GM18526 (cell line): ENCODE results near the gene TTI1.

Experiments used
- POLR2A ChIP-seq: IDR thresholded peaks from 3 replicates; pipeline ENCODE4 v1.6.1; 2011; ENCODE audit not compliant: insufficient read length; ENCODE audit errors: extremely low read depth

Gene TTI1

DNA sequence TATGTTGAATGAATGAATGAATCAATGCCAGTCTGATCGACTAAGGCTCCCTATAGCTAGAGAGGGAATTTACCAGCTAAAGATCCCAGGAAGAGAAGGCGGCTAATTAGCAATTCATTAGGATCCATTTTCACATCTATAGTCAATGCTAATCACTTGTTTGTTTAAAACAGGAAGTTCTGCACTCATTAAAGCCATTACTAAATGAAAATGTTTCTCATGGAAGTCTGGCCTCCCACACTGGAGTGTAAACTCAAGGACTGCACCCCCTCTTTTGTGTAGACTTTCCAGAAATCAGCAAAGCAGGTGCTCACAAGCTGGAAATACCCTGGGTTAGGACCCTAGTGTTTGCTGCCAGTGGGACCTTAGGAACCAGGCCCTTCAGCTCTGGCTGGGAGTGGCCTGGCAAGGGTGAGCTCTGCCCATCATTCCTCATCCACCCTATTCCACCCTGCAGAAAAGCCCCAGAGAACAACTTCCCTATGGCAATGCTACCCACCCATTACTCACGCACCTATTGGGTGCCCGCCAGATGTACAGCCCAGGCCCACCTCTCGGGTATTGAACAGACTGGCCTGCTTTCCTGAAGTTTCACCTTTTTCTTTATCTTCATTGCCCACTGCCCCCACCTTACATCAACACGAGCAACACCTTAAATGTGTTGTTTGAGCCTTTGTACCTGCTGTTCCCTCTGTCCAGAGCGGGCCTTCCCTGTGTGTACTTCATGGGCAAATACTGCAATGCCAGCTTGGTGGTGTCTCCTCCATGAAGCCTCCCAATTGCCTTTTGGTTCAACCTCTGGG, 60.8 kb downstream of the TTI1 start:
- TF ChIP-seq POLR2A: no peak

DNA sequence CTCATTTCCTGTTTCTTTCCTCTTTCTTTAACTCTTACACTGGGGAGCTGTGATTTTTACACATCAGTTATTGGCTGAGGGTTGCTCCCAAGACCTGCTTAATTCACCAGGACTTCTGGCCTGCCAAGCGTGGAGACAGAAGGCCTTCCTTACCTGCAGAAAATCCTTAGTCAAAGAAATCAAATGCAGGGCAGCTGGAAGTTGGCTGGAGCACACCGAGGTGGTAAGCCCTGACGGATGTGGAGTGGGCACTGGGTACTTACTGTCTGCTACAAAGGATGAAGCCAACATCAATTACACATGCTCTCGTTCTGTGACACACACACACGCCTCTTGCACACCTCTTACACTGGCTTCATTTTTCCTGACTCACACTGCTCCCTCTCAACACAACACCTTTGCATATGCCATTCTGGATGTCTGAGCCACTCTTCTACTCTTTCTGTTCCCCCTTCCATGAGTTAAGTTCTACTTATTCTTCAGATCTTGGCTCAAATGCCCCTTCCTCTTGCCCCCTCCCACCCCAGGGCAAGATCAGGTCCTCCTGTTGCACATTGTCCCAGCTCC, 61.6 kb downstream of the TTI1 start:
- no peak for TF ChIP-seq POLR2A

DNA sequence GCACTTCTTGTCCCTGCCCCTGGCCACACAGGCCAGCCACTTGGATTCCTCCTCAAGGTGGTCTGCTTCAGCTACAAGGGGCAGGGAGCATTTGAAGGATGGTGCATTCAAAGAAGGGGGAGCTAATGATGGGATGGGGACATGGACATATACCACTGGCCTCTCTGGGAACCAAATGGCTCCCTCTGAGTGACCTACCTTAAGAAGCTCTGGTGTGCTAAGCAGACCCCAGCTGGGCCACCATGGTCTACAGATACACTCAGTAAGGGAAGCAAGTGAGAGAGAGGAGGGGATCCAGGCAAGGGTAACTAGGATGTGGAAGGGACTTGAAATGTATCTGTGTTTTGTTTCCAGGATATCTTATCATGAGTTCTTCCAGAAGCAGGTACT, 62.4 kb downstream of the TTI1 start:
- no peak for TF ChIP-seq POLR2A

DNA sequence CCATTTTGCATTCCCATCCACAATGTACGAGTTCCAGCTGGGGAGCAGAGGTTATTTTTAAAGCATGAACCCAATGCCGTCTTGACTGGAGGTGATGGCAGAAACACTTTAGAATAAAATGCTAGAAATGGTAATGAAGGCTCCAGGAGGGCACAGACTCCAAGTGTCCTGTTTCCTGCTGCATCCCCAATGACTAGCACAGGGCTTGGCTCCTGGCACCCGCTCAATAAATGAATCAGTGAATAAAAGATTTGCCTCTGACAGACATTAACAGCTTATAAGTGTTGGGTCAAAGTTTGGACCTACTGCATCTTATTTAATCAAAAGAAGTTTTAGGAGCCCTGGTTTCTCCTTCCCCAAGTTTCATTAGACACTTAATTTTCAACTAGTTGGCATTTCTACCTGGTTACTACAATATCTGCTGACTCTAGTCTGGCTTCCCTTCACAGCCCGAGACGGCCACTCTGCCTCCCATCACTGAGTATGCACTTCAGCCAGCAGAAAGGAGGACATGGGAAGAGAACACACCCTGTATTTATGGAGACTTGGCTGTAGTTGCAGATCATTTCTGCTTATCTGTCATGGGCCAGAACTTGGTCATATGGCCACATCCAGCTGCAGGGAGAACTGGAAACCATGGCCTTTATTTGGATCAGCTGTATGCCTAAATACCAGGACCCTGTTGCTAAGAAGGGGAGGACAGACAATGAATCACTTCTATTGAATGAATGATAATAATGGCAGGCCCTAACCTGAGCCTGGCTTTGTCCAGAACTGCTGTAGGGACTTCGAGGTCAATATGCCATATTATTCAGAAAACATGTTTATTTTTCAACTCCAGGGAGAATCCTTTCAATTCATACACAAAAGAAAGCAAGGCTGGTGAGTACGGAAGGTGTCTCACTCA, 63.1 kb downstream of the TTI1 start:
- TF ChIP-seq POLR2A: no peak

DNA sequence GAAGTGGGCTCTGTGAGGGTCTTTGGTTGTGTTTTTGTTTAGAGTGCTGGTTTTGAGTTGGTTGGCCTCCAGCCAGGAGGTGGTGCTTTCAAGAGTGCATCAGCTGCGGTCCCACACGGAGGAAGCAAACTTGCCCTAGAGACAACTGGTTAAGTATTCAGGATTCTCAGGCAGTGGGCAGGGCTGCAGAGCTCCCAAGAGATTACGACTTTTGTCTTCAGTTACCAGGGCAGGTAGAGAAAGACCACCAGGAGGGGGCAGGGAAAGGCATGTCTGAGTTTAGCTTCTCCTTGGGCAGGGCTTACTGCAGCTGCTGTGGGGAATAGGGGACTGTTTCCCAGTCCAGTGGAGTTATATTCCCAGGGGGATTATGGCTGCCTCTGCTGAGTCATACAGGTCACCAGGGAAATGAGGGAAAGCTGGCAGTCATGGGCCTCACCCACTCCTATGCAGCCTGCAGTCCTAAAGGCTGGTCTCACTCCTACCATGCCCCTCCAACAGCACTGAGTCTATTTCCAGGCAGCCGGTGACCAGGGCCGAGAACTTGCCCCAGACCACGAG, 64.3 kb downstream of the TTI1 start:
- TF ChIP-seq POLR2A: no peak

DNA sequence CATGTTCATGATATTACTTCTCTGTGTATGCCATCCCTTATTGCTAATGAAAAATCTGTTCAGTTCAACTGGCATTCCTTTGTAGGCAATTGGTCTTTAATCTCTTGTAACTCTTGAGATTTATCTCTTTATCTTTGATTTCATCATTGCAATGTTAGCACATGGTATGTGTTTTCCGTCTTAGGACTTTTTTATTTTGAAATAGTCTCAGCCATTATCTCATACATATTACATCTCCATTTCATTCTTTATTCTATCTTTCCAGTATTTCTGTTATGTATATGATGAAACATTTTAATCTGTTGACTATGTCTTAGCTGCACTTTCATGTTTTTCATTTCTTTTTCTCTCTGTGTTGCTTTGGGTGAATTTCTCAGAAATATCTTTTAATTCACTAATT, 72.2 kb downstream of the TTI1 start:
- TF ChIP-seq POLR2A: no peak

DNA sequence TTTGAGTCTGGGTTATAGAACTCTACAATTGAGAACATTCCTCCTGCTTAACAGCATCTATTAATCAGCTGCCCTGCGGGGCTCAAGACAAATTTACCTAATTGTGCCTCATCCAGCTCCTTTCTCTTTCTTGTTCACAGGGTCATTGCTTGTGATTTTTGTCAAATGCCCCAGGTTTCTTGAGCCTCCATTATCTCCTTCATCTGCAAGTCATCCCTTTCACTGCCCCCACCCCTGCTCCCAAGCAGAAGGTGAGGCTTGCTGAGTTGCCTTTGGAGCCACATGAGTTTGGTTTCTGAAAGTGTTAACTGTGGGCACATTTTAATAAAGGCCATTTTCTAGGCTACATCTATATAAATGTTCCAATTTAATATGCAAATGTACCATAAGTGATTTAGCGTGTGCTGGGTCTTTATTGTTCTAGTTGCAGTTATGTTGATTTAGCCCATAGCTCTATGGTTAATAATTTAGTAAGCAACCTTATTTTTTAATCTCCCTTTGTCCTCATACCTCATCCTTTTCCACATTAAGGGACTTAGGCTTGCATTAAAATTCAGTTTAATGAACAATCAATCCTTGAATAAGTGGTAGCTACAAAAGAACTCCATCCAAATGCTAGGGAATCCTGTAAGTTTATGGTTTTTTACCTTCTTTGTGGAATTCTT, 74.3 kb downstream of the TTI1 start:
- no peak for TF ChIP-seq POLR2A

DNA sequence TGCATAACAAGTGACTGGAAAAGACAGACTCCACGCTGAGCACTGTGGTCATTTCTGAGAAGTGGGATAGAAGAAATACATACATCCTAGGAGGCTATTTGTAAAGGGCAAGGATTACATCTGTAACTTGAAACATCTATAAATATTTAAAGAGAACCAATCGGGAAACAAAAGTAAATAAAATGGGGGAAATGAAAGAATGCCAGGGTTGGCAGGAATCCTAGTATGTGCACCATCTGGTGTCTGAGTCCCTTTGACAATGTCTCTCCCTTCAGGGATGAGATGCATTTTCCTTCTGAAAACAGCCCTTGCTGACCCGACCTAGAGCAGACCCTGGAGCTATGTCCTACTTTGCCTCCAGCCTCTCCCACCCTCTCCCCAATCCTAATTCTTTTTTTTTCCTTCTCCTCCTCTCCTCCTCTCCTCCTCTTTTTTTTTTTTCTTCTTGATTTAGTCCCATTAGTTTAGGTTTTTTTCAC, 77.1 kb downstream of the TTI1 start:
- no peak for TF ChIP-seq POLR2A

DNA sequence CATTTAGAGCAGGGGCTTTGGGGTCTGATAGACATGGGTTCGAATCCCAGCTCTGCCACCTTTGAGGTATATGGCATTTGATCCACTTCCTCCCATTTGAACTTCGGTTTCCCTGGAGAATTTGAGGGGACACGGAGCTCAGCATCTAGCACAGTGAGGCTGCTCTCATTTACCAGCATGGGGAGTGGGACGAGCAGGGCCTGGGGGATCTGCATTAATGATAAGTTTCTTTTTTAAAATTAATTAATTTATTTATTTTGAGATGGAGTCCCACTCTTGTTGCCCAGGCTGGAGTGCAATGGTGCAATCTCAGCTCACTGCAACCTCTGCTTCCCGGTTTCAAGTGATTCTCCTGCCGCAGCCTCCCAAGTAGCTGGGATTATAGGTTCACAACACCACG, 77.7 kb downstream of the TTI1 start:
- TF ChIP-seq POLR2A: no peak

DNA sequence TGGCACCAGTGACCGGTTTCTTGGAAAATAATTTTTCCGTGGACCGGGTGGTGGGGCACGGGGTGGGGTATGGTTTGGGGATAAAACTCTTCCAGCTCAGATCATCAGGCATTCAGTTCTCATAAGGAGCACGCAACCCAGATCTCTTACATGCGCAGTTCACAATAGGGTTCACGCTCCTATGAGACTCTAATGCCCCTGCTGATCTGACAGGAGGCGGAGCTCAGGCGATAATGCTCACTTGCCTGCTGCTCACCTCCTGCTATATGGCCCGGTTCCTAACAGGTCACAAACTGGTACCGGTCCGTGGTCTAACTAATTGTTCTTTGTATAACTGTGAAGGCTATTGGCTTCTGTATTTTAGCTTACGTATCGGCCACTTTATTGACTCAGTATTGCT, 78.6 kb downstream of the TTI1 start:
- TF ChIP-seq POLR2A: no peak

DNA sequence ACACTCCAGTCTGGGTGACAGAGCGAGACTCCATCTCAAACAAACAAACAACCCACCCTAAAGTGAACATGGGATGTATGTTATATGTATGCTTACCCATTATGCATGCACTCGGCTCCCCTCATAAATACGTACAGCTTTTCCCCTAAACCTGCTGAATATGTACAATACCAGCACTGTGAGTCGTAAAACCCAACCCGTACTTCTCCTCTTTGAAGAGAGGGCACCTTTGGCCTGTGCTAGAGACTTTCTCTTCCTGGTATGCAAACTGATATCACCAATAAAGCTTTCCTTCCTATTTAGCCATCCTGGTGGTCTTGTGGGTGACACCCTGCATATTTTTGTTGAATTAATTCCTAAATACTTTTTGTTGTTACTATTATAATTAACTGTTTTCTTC, 79.1 kb downstream of the TTI1 start:
- no peak for TF ChIP-seq POLR2A

DNA sequence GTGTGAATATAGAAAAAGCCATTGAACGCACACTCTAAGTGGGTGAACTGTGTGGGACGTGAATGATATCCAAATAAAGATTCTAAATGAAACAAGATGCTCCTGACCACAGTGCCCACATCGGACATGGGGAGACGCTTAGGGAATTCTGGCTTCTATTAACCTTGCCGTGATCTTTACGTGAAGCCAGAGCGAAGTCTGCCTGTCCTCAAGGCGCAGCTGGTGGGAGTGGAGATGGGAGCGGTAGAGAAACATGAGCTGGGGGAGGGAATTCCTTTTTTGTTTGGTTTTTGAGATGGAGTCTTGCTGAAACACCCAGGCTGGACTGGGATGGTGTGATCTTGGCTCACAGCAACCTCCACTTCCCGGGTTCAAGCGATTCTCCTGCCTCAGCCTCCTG, 84.3 kb downstream of the TTI1 start:
- no peak for TF ChIP-seq POLR2A

DNA sequence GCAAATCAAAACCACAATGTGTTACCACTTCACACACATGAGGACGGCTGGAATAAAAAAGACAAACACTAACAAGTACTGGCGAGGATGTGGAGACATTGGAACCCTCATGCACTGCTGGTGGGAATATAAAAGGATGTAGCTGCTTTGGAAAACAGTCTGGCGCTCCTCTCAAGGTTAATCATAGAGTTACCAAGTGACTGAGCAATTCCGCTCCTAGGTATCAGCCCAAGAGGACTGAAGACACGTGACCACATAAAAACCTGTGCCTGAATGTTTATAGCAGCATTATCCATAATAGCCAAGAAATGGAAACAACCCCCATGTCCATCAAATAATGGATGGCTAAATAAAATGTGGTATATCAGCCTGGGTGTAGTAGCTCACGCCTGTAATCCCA, 85.3 kb downstream of the TTI1 start:
- no peak for TF ChIP-seq POLR2A

DNA sequence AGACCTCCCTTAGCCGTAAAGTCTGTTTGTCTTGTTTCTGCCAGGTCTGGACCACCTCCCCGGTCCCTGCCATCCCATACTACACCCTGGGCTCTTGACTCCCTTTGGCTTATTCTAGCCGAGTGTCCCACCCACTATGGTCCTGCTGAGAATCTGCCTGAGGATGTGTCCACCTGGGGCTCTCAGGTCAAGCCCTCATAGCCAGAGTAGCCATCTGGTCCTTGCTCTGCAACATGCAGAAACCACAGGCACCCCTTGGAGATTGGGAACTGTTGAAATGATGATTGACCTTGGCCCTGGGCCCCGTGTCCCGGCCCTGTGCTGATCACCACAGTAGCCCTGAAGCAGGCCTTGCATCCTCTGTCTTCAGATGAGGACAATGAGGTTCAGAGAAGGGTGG, 86.3 kb downstream of the TTI1 start:
- TF ChIP-seq POLR2A: no peak

DNA sequence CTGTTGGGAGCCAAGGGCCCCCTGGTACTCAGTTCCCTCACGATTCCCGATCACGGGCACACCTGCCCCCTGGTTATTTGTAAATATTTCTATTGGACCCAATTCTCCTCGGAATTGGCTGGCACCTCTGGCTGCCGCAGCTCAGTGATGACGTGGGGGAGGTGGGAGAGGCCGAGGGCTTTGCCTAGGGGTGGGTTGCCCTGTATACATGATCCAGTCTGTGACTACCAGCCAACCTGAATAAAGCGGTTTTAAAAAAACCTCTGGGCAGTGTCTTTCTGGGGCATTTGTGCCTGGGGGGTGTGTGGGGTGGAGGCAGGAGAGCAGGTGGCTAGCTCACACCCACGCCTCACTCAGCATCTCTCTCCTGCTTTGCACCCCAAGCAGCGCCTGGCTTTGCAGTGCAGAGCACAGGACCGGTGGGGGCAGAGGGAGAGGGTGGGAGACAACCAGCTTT, 88.1 kb downstream of the TTI1 start:
- no peak for TF ChIP-seq POLR2A

DNA sequence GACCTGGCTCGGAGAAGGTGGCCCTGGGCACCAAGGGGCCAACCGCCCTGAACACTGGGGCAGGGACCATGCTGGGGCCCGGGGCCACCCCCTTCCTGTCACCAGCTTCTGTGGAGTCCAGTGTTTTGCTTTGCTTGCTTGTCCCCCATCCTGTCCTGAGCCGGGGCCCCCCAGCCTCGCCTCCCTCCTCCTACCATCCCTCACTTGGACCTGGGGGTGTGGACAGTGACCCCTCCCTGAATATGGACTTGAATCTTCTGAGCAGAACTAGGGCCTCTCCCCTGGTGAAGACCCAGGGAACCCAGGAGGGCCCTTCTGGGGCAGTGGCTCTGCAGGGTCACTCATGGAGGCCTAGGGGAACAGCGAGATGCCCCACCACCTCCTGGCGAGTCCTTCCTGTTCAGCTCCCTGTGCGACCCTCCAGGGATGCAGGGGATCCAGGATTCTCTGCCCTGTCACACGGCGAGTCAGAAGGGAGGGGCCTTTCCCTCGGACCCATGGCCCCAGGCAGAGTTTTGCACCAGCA, 88.7 kb downstream of the TTI1 start:
- TF ChIP-seq POLR2A: no peak
